UCSD-AML1 (cell line): ENCODE data around the gene PTPRCAP.
"Not testable (repeated sequence)": the region's sequence is repeated elsewhere in the genome, so short reads cannot be mapped to it uniquely, and the experiment has no call there.

Experiments
- DNase-seq: peaks from one replicate; lab custom pipeline; 2025; ENCODE audit not compliant: unreplicated experiment; lab: John Stamatoyannopoulos, UW

The PTPRCAP gene

GRCh38 chr11:67465530-67465929 is 28.0 kb upstream of the PTPRCAP start:
- not testable (repeated sequence) for DNase-seq

- DNase-seq = no peak
Measured at GRCh38 chr11:67465189-67465510, 27.7 kb upstream of the PTPRCAP start.

GRCh38 chr11:67464411-67465188 is 27.1 kb upstream of the PTPRCAP start:
- peak; percentile 90 for DNase-seq

- no peak for DNase-seq
Measured at GRCh38 chr11:67463680-67464410, 26.4 kb upstream of the PTPRCAP start.

GRCh38 chr11:67463186-67463585 is 25.7 kb upstream of the PTPRCAP start:
- DNase-seq = no peak

- no peak for DNase-seq
Measured at GRCh38 chr11:67458266-67458665, 20.8 kb upstream of the PTPRCAP start.

- no peak for DNase-seq
Measured at GRCh38 chr11:67457453-67457852, 20.0 kb upstream of the PTPRCAP start.

GRCh38 chr11:67456068-67456705 is 18.7 kb upstream of the PTPRCAP start:
- DNase-seq = no peak

GRCh38 chr11:67455054-67455453 is 17.6 kb upstream of the PTPRCAP start, which contains the start of gene CABP4:
CABP4 (plus strand) TSS chr11:67455354; CDS start chr11:67455424, 70 bp downstream.
- DNase-seq = no peak

GRCh38 chr11:67453816-67454732 is 16.6 kb upstream of the PTPRCAP start:
- no peak for DNase-seq

GRCh38 chr11:67452141-67452952 is 14.9 kb upstream of the PTPRCAP start, which contains the start of gene GPR152:
GPR152 (minus strand) TSS chr11:67452729; CDS start chr11:67452724, 5 bp downstream.
- no peak for DNase-seq

GRCh38 chr11:67451658-67451976 is 14.1 kb upstream of the PTPRCAP start:
- no peak for DNase-seq

GRCh38 chr11:67450796-67451657 is 13.5 kb upstream of the PTPRCAP start:
- no peak for DNase-seq

GRCh38 chr11:67449116-67449844 is 11.8 kb upstream of the PTPRCAP start:
- DNase-seq = peak; percentile 42

GRCh38 chr11:67448220-67448609 is 10.7 kb upstream of the PTPRCAP start:
- no peak for DNase-seq

GRCh38 chr11:67445515-67445914 is 8.0 kb upstream of the PTPRCAP start:
- no peak for DNase-seq

- no peak for DNase-seq
Measured at GRCh38 chr11:67442504-67443404, 5.3 kb upstream of the PTPRCAP start.
